ENCODE data around the gene FOXO6. TPM values are rescaled to one million over a fixed set of nuclear protein-coding genes. Genes with fewer than 3 reads are reported as not detected.

FOXO6 gene
- total and polyA plus RNA-seq, 3 experiments from 2014 or later: 0.11 TPM; not detected in 2

GRCh38 chr1:41351262-41352151 lies 9.7 kb upstream of the FOXO6 start:
- Mint-ChIP-seq H3K36me3 (no peaks in the 10 kb centered on the region), H3K9me3 (no peaks in the 10 kb centered on the region), H3K4me1 (no peaks in the 10 kb centered on the region), H3K27ac (no peak overlapping the region), H3K27me3 (peaks cover 9 to 26% of the 10 kb centered on the region in 2 donors), H3K4me3 (no peak overlapping the region)
- no peak for DNase-seq
- Histone ChIP-seq H3K9me3 (ENCODE audit: low read length) (no peaks in the 10 kb centered on the region), H3K27me3 (ENCODE audit: insufficient read depth, low read length, poor library complexity, severe bottlenecking) (no peaks in the 10 kb centered on the region), H3K36me3 (ENCODE audit: insufficient read depth, low read length) (no peaks in the 10 kb centered on the region), H3K4me3 (ENCODE audit: low read length) (no peak overlapping the region), H3K4me1 (ENCODE audit: insufficient read depth, low read length) (no peaks in the 10 kb centered on the region), H3K27ac (ENCODE audit: low read depth, low read length) (no peak overlapping the region)
- CTCF ChIA-PET: no interaction called here
- POLR2A ChIA-PET: no interaction called here

- H3K27ac Mint-ChIP-seq: no peak overlapping the region
- no peak overlapping the region for H3K4me3 ChIP-seq (ENCODE audit: low read length)
- no peaks in the 10 kb centered on the region for H3K36me3 Mint-ChIP-seq
- H3K9me3 ChIP-seq (ENCODE audit: low read length): no peaks in the 10 kb centered on the region
- no peaks in the 10 kb centered on the region for H3K4me1 ChIP-seq (ENCODE audit: insufficient read depth, low read length)
- POLR2A ChIA-PET: no interaction called here
- no peaks in the 10 kb centered on the region for H3K27me3 ChIP-seq (ENCODE audit: insufficient read depth, low read length, poor library complexity, severe bottlenecking)
- CTCF ChIA-PET: interaction anchor here (1.1 kb wide), 1 partner anchor 21 kb away, joined by 3 read pairs; no protein-coding TSS in a partner anchor
- no peak overlapping the region for H3K27ac ChIP-seq (ENCODE audit: low read depth, low read length)
- H3K4me1 Mint-ChIP-seq: no peaks in the 10 kb centered on the region
- no peaks in the 10 kb centered on the region for H3K9me3 Mint-ChIP-seq
- peaks cover 10 to 15% of the 10 kb centered on the region in 2 donors for H3K27me3 Mint-ChIP-seq
- H3K36me3 ChIP-seq (ENCODE audit: insufficient read depth, low read length): no peaks in the 10 kb centered on the region
- DNase-seq: no peak
- H3K4me3 Mint-ChIP-seq: no peak overlapping the region
Observed at GRCh38 chr1:41353744-41354143, 7.5 kb upstream of the FOXO6 start.

- Mint-ChIP-seq H3K4me3 (no peak overlapping the region), H3K27ac (peak overlapping the region in 1 of 8 donors; percentile 76), H3K4me1 (peaks cover 0 to 2% (median under 1%) of the 10 kb centered on the region in 3 donors), H3K36me3 (no peaks in the 10 kb centered on the region), H3K27me3 (peaks cover 8 to 10% of the 10 kb centered on the region in 2 donors), H3K9me3 (no peaks in the 10 kb centered on the region)
- no peak for DNase-seq
- H3K36me3 ChIP-seq (ENCODE audit: insufficient read depth, low read length): no peaks in the 10 kb centered on the region
- ChIA-PET CTCF (no interaction called here), POLR2A (no interaction called here)
- no peaks in the 10 kb centered on the region for H3K9me3 ChIP-seq (ENCODE audit: low read length)
- no peaks in the 10 kb centered on the region for H3K4me1 ChIP-seq (ENCODE audit: insufficient read depth, low read length)
- no peak overlapping the region for H3K4me3 ChIP-seq (ENCODE audit: low read length)
- no peak overlapping the region for H3K27ac ChIP-seq (ENCODE audit: low read depth, low read length)
- H3K27me3 ChIP-seq (ENCODE audit: insufficient read depth, low read length, poor library complexity, severe bottlenecking): no peaks in the 10 kb centered on the region
Observed at GRCh38 chr1:41354956-41355355, 6.3 kb upstream of the FOXO6 start.

- Mint-ChIP-seq H3K4me1 (peaks cover 2 to 6% (median 3%) of the 10 kb centered on the region in 3 donors), H3K9me3 (no peaks in the 10 kb centered on the region), H3K27ac (peak overlapping the region in 1 of 8 donors; percentile 2), H3K36me3 (no peaks in the 10 kb centered on the region), H3K27me3 (peaks cover 6 to 8% of the 10 kb centered on the region in 2 donors), H3K4me3 (no peak overlapping the region)
- POLR2A ChIA-PET: no interaction called here
- DNase-seq: no peak
- CTCF ChIA-PET: no interaction called here
- no peak overlapping the region for H3K4me3 ChIP-seq (ENCODE audit: low read length)
- H3K27ac ChIP-seq (ENCODE audit: low read depth, low read length): no peak overlapping the region
- H3K4me1 ChIP-seq (ENCODE audit: insufficient read depth, low read length): peaks cover 3% of the 10 kb centered on the region
- H3K27me3 ChIP-seq (ENCODE audit: insufficient read depth, low read length, poor library complexity, severe bottlenecking): no peaks in the 10 kb centered on the region
- no peaks in the 10 kb centered on the region for H3K9me3 ChIP-seq (ENCODE audit: low read length)
- H3K36me3 ChIP-seq (ENCODE audit: insufficient read depth, low read length): no peaks in the 10 kb centered on the region
Observed at GRCh38 chr1:41355356-41355755, 5.9 kb upstream of the FOXO6 start.

- Histone ChIP-seq H3K4me1 (ENCODE audit: insufficient read depth, low read length) (peaks cover 7% of the 10 kb centered on the region), H3K36me3 (ENCODE audit: insufficient read depth, low read length) (no peaks in the 10 kb centered on the region), H3K4me3 (ENCODE audit: low read length) (no peak overlapping the region), H3K9me3 (ENCODE audit: low read length) (no peaks in the 10 kb centered on the region), H3K27me3 (ENCODE audit: insufficient read depth, low read length, poor library complexity, severe bottlenecking) (no peaks in the 10 kb centered on the region), H3K27ac (ENCODE audit: low read depth, low read length) (no peak overlapping the region)
- POLR2A ChIA-PET: no interaction called here
- Mint-ChIP-seq H3K9me3 (no peaks in the 10 kb centered on the region), H3K36me3 (no peaks in the 10 kb centered on the region), H3K4me1 (peaks cover 6 to 8% (median 7%) of the 10 kb centered on the region in 3 donors), H3K27ac (peak overlapping the region in 1 of 8 donors; percentile 2), H3K27me3 (peaks cover 5 to 6% of the 10 kb centered on the region in 2 donors), H3K4me3 (no peak overlapping the region)
- CTCF ChIA-PET: no interaction called here
- no peak for DNase-seq
Observed at GRCh38 chr1:41355761-41356160, 5.5 kb upstream of the FOXO6 start.

GRCh38 chr1:41356752-41357151 lies 4.5 kb upstream of the FOXO6 start:
- no peaks in the 10 kb centered on the region for H3K36me3 Mint-ChIP-seq
- Histone ChIP-seq H3K27ac (ENCODE audit: low read depth, low read length) (no peak overlapping the region), H3K4me1 (ENCODE audit: insufficient read depth, low read length) (peaks cover 8% of the 10 kb centered on the region), H3K36me3 (ENCODE audit: insufficient read depth, low read length) (no peaks in the 10 kb centered on the region), H3K4me3 (ENCODE audit: low read length) (no peak overlapping the region), H3K9me3 (ENCODE audit: low read length) (no peaks in the 10 kb centered on the region), H3K27me3 (ENCODE audit: insufficient read depth, low read length, poor library complexity, severe bottlenecking) (no peaks in the 10 kb centered on the region)
- no peak overlapping the region for H3K4me3 Mint-ChIP-seq
- H3K27ac Mint-ChIP-seq: peak overlapping the region in 1 of 8 donors; percentile 55
- CTCF ChIA-PET: no interaction called here
- peaks cover 7 to 8% (median 7%) of the 10 kb centered on the region in 3 donors for H3K4me1 Mint-ChIP-seq
- peaks cover 5 to 6% of the 10 kb centered on the region in 2 donors for H3K27me3 Mint-ChIP-seq
- POLR2A ChIA-PET: no interaction called here
- H3K9me3 Mint-ChIP-seq: no peaks in the 10 kb centered on the region
- no peak for DNase-seq

GRCh38 chr1:41357451-41358101 lies 3.7 kb upstream of the FOXO6 start:
- no peaks in the 10 kb centered on the region for H3K9me3 ChIP-seq (ENCODE audit: low read length)
- ChIA-PET POLR2A (no interaction called here), CTCF (no interaction called here)
- H3K27me3 ChIP-seq (ENCODE audit: insufficient read depth, low read length, poor library complexity, severe bottlenecking): peaks cover 2% of the 10 kb centered on the region
- H3K27ac ChIP-seq (ENCODE audit: low read depth, low read length): no peak overlapping the region
- Mint-ChIP-seq H3K27me3 (peaks cover under 1 to 9% of the 10 kb centered on the region in 2 donors), H3K4me1 (peaks cover 8 to 9% (median 8%) of the 10 kb centered on the region in 3 donors), H3K36me3 (no peaks in the 10 kb centered on the region), H3K9me3 (no peaks in the 10 kb centered on the region), H3K4me3 (no peak overlapping the region), H3K27ac (peak overlapping the region in 4 of 8 donors; percentile 51 to 85 (median 66))
- DNase-seq: no peak
- no peaks in the 10 kb centered on the region for H3K36me3 ChIP-seq (ENCODE audit: insufficient read depth, low read length)
- H3K4me3 ChIP-seq (ENCODE audit: low read length): no peak overlapping the region
- H3K4me1 ChIP-seq (ENCODE audit: insufficient read depth, low read length): peaks cover 16% of the 10 kb centered on the region

Data from CD8-positive, alpha-beta memory T cell (primary cell).